MG63 (cell line): ENCODE measurements around the gene VWA5B1. TPM values are rescaled to one million over a fixed set of nuclear protein-coding genes. Genes with fewer than 3 reads are reported as not detected.

Experiments used
- DNase-seq: peaks from one replicate; pipeline ENCODE4 v3.0.0-alpha.2; 2020
- H3K27me3 ChIP-seq: fragments of 250-450 bp; sonication (Bioruptor Pico); 2 replicates; pipeline ENCODE4 v1.5.1; 2020; ENCODE audit warnings: mild to moderate bottlenecking, moderate library complexity
- H3K36me3 ChIP-seq: fragments of 250-450 bp; sonication (Bioruptor Pico); 2 replicates; pipeline ENCODE4 v1.5.1; 2020; ENCODE audit warnings: mild to moderate bottlenecking, moderate library complexity
- H3K4me3 ChIP-seq: fragments of 250-450 bp; sonication (Bioruptor Pico); 2 replicates; pipeline ENCODE4 v1.5.1; 2020; ENCODE audit warnings: mild to moderate bottlenecking, moderate library complexity
- H3K9me3 ChIP-seq: fragments of 250-450 bp; sonication (Bioruptor Pico); 2 replicates; pipeline ENCODE4 v1.5.1; 2020; ENCODE audit warnings: mild to moderate bottlenecking, moderate library complexity
- total RNA-seq: library from RNA; depleted of rRNA; stranded (reverse); fragments of >200 nt; shearing (Covaris generic); gene quantifications from 2 replicates; pipeline ENCODE4 v1.2.3, GENCODE V29; 2014; ENCODE audit warnings: low replicate concordance

Gene VWA5B1
- total RNA-seq, 1 experiment from 2014 or later = not detected

DNA sequence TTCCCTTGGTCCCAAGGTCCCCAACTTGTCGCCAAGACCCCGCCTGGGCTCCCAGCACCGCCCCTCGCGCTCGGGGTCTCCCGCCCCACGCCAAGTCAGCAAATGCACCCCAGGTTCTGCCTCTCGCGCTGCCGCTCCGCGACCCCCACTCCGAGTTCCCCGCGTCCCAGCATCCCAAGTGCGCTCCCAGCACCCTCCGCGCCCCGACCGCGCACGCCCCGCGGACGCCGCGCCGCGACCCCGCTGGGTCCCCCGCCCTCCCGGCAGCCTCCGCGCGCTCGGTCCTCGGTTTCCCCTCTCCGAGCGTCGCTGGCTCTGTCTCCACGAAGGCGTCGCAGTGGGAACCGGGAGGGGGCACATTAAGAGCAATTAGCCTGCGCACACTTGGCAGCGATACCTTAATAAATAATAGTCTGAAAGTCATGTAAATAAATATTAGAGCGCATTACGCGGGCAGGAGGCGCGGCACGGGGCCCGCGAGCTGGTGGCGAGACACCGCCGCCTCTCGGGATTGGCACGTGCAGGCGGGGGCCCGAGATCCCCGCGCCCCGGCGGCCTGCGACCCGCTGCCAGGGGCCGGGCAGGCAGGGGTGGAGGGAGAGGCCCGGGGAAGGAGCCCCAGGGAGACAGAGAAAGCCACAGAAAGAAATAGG, 75.9 kb downstream of the VWA5B1 start:
- H3K36me3 ChIP-seq = no peaks in the 10 kb centered on the region
- H3K9me3 ChIP-seq = no peaks in the 10 kb centered on the region
- DNase-seq = no peak
- H3K4me3 ChIP-seq = no peak overlapping the region
- H3K27me3 ChIP-seq = peaks cover 7% of the 10 kb centered on the region; the same call in 1 of the 2 replicates

DNA sequence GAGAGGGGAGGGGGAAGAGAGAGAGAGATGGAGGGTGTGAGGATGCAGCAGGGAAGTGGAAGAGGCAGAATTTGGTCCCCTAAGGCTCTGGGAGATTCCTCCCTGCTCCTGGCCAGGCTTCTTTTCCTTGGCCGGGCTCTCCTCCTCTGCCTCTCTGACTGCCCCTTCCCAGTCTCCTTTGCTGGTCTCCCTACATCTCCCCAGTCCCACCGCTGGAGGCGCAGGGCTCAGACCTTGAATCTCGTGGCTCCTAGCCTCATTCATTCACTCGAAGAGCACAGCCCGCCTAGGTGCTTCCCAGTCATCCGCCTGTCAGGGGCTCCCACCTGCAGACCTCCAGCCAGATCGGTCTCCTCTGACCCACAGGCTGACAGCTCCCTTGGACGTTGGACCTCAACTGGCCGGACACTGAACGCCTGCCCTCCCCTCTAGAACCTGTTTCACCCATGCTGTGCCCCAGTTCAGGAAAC, 76.5 kb downstream of the VWA5B1 start:
- H3K9me3 ChIP-seq = no peaks in the 10 kb centered on the region
- peak; percentile 67 for DNase-seq
- no peaks in the 10 kb centered on the region for H3K36me3 ChIP-seq
- H3K4me3 ChIP-seq = no peak overlapping the region
- H3K27me3 ChIP-seq = peaks cover 7% of the 10 kb centered on the region; the same call in 1 of the 2 replicates

DNA sequence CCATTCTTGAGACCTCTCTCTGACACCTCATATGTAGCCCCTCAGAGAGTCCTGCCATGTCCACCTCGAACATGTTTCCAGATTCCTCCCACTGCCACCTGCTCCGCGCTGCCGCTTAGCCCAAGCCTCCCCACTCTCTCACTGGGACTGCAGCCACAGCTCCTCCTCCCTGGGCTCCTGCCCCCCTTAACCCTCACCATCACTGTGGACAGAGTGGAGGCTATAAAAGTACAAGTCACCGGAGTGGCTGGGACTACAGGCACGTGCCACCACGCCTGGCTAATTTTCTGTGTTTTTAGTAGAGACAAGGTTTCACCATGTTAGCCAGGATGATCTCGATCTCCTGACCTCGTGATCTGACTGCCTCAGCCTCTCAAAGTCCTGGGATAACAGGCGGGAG, 77.0 kb downstream of the VWA5B1 start:
- Histone ChIP-seq H3K4me3 (no peak overlapping the region), H3K9me3 (no peaks in the 10 kb centered on the region), H3K36me3 (no peaks in the 10 kb centered on the region), H3K27me3 (peaks cover 7% of the 10 kb centered on the region; the same call in 1 of the 2 replicates)
- DNase-seq = no peak

DNA sequence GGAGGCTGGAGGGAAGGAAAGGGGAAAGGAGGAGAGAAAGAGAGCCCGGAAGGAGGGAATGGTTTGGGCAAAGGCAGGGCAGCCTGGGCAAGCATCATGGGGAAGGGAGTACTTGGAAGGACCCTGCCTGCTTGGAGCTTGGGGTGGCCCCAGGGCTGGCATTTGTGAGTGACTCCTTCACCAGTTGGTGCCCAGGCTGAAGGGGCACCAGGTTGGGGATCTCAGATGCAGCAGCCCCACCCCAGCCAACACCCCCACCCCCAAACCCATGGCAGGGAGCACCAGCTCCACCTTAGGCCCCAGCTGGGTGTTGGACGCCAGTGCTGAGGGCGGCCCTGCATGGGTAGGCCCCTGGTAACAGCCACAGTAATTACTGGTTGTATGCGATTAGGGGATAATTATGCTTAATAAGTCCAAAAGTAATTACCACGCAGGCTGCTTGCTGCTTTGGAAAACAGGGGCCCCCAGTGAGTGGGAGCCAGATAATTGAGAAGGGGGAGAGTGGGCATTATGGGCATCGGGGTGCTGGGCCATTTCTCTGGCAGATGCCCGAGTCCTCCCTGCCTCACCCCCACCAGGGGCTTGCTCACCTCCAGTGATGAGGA, 78.3 kb downstream of the VWA5B1 start:
- no peak for DNase-seq
- H3K4me3 ChIP-seq = no peak overlapping the region
- no peaks in the 10 kb centered on the region for H3K9me3 ChIP-seq
- H3K27me3 ChIP-seq = peaks cover 7% of the 10 kb centered on the region; the same call in 1 of the 2 replicates
- H3K36me3 ChIP-seq = no peaks in the 10 kb centered on the region

DNA sequence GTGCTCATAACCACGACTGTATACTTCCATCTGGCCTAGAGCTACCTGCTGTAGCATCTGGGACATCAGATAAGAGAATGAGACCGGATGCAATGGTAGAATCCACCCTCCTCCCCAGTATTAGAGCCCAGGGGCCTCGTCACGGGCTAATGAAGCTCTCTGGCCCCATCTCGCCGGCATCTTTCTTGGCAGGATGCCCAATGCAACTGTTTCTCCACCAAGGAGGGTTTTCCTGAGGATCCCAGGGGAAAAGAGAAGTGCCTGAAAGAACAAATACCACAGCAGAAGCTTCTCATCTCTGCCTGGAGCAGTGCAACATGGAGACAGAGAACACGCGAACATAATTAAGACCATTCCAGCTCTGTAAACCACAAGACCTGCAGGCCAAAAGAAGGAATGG, 80.0 kb downstream of the VWA5B1 start:
- Histone ChIP-seq H3K27me3 (peaks cover 7% of the 10 kb centered on the region; the same call in 1 of the 2 replicates), H3K4me3 (no peak overlapping the region), H3K9me3 (no peaks in the 10 kb centered on the region), H3K36me3 (no peaks in the 10 kb centered on the region)
- no peak for DNase-seq

DNA sequence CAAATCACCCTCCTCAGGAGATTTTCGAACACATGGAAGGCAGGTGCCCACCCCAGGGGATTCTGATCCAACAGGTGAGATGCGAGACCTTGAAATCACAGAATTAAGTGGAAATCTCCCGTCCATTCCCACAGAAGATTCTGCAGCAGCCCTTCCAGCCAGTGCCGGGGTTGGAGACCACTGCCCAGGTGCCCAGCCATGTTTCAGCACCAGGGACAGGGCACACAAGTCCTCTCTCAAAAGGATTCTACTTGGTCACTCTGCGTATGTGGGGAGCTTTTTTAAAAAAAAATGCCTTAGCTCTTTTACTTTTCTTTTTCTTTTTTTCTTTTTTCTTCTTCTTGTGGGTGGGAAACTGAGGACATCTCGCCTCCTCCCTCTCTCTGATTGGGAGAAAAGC, 80.7 kb downstream of the VWA5B1 start:
- Histone ChIP-seq H3K36me3 (no peaks in the 10 kb centered on the region), H3K9me3 (no peaks in the 10 kb centered on the region), H3K27me3 (peaks cover 7% of the 10 kb centered on the region; the same call in 1 of the 2 replicates), H3K4me3 (no peak overlapping the region)
- no peak for DNase-seq

DNA sequence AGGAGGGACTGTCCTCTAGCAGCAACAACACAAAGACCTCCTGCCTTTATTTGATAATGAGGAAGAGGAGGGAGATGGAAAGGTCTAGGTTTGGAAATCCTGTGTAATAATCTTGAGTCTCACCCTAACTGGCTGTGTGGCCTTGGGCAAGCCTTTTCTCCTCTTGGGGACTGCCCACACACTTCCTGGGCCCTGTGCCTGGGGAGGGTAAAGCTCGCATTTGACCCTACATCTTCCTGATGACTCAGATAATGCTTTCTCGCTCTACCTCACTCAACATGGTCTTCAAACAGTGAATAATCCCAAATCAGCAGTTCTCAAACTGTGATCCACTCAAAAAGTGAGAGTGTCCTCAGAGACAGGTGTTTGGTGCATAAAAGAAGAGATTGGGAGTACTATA, 81.2 kb downstream of the VWA5B1 start:
- no peak for DNase-seq
- peaks cover 7% of the 10 kb centered on the region; the same call in 1 of the 2 replicates for H3K27me3 ChIP-seq

DNA sequence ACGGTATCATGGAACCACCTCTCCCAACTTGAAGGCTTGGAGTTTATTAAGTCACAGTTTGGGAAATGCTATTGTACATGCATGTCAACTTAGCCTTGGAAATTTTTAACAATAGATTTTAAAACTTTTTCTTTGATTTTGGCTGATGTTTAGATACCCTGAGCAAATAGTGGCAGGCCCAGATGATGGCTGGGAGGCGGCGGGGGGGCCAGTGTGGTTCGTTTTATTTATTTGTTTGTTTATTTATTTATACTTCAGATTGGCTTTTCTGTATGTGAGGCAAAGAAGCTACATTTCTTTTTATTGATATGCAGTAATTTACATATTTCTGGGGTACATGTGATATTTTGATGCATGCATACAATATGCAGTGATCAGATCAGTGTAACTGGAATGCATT, 82.0 kb downstream of the VWA5B1 start:
- no peaks in the 10 kb centered on the region for H3K36me3 ChIP-seq
- H3K27me3 ChIP-seq = peaks cover 2% of the 10 kb centered on the region; the same call in 1 of the 2 replicates
- no peaks in the 10 kb centered on the region for H3K9me3 ChIP-seq

More for the DNA sequence above, 81.2 kb downstream of the VWA5B1 start:
- Histone ChIP-seq H3K4me3 (no peak overlapping the region), H3K36me3 (no peaks in the 10 kb centered on the region), H3K9me3 (no peaks in the 10 kb centered on the region)

DNA sequence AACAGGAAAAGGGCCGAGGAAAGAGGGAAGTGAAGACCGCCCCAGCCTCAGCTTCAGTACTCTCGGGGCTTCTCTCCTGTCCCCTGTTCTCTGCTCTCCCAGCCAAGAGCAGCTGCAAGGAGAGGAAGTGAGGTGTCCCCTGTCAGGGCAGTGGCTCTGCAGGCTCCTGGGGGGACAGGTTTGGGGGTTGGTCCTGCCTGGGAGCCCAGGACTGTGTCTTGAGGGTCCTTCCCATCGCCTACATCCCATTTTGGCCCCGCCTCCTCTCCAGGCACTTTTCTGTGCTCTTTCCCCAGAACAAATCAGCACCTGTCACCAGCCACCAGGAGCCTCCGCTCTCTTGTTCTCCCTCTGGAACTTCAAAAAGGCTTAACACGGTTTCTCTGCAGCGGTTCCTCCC, 82.6 kb downstream of the VWA5B1 start:
- Histone ChIP-seq H3K4me3 (no peak overlapping the region), H3K27me3 (no peaks in the 10 kb centered on the region; the same call in 1 of the 2 replicates), H3K9me3 (no peaks in the 10 kb centered on the region), H3K36me3 (no peaks in the 10 kb centered on the region)
- no peak for DNase-seq

More for the DNA sequence above, 82.0 kb downstream of the VWA5B1 start:
- no peak for DNase-seq
- no peak overlapping the region for H3K4me3 ChIP-seq

DNA sequence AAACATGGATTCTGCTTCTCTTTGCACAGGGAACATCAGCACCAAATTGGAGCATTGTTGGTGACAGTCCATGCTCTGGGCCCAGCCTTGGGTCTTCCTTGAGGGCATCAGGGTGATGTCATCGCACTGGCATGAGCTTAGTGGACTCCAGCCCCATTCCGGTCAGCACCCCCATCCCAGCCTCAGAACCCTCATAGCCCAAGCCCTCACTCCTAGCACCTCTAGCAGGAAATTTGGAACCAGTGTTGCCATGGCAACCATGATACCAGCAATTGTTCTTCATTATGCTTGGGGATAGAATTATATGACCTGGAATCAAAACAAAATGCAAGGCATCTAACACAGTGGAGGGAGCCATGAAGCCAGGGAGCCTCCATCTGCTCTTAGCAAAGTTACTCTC, 83.1 kb downstream of the VWA5B1 start:
- no peak for DNase-seq
- no peak overlapping the region for H3K4me3 ChIP-seq
- no peaks in the 10 kb centered on the region for H3K9me3 ChIP-seq
- no peaks in the 10 kb centered on the region for H3K27me3 ChIP-seq
- no peaks in the 10 kb centered on the region for H3K36me3 ChIP-seq

DNA sequence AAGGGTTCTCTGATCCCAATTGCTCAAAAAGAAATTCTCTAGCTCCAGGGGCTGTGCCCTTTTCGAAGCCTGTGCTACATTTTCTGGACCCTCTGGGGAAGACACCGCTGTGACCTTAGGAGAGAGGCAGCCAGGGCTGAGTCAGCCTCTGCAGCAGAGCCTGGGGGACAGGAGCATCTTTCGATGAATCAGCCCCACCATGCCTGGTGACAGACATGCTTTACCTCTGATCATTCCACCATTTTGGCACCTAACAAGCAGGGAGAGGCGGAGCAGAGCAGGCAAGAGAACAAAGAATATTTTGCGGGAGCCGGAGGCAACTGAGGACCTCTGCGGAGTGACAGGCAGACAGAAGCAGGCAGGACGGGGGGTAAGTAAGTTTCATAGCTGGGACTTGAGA, 84.9 kb downstream of the VWA5B1 start:
- Histone ChIP-seq H3K4me3 (no peak overlapping the region), H3K9me3 (no peaks in the 10 kb centered on the region), H3K36me3 (no peaks in the 10 kb centered on the region), H3K27me3 (no peaks in the 10 kb centered on the region)
- DNase-seq = no peak

DNA sequence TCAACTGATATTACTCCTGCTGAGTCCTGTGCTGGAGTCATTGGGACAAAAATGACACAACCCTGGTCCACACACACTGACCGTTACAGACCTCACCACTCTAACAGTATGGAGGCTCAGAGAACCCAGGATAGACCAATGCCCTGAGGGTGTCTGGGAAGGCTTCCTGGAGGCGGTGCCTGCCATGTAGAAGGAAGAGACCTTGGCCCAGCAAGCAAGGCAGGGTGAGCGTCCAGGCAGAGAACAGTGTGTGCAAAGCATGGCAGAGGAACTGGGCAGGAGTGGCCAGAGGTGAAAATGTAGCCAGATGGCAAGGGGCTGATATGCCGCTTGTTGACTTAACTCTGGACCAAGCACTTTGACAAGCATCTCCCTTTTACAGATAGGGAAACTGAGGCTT, 85.5 kb downstream of the VWA5B1 start:
- Histone ChIP-seq H3K36me3 (no peaks in the 10 kb centered on the region), H3K4me3 (no peak overlapping the region), H3K9me3 (no peaks in the 10 kb centered on the region), H3K27me3 (no peaks in the 10 kb centered on the region)
- DNase-seq = no peak

DNA sequence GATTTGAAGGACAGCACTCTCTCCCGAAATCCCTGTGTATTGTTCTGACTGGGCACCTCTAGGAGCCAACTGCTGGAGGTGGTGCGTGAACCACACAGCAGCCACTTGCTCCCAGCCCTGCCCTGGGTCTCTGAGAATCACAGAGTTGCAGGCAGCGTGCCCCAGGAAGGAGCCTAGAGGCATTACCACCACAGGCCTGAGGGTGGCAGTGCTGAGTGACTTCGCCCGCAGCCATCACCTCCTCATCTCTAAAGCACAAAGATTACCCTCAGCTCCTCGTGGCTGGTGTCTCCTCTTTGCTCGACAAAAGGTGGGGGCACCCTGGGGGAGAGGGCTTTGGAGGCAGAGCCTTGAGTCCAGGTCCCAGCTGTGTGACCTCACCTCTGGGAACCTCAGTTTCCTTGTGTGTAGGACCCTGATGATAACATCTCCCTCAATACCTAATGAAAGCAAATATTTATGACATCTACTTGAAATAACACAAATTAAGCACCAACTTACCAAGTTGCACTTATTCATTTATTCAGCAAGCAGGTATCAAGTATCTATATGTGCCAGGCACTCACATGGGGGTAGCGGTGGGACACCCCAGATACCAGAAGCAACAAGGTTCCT, 86.3 kb downstream of the VWA5B1 start:
- H3K27me3 ChIP-seq = no peaks in the 10 kb centered on the region
- no peaks in the 10 kb centered on the region for H3K9me3 ChIP-seq
- DNase-seq = peak; percentile 44
- H3K4me3 ChIP-seq = no peak overlapping the region
- no peaks in the 10 kb centered on the region for H3K36me3 ChIP-seq

DNA sequence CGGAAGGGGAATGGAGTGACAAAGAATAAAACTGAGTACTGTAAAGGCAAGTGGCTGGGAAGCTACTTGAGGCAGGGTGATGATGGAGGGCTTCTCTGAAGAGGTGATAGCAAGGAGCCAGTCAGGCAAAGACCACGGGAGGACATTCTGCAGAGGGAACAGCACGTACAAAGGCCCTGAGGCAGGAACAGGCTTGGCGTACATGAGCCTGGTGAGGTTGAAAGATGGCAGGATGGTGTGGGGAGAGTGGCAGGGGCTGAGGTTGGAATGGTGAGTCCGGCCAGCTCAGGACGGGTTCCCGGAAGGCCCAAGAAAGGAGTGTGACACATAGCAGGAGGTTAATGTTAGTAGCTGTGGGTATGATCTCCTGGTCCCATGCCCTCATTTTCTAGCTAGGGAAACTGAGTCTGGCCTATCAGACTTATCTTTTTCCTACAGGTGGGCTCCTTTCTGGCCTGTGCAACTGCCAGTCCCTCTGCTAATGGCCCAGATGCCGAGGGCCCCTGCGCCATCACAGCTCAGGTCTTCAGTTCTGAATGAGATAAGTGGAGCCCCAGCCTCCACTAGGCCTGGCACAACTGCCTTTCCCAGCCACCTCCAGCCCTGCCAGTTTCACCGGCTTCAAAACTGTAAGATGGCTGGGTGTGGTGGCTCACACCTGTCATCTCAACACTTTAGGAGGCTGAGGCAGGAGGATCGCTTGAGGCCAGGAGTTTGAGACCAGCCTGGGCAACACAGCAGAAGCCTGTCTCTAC, 87.0 kb downstream of the VWA5B1 start:
- DNase-seq = no peak
- no peak overlapping the region for H3K4me3 ChIP-seq
- no peaks in the 10 kb centered on the region for H3K27me3 ChIP-seq

DNA sequence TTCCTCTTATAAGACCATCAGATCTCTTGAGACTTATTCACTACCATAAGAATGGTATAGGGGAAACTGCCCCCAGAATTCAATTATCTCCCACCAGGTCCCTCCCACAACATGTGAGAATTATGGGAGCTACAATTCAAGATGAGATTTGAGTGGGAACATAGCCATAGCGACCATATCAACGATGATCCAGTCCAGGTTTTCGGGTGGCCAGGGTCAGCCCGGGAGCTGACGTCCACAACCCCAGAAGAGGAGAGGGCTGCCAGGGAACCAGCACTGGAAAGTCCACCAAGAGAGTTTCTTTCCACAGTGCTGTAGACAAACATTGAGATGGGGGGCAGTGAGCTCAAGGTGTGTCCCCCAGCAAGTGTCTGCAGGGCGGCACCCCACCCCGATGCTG, 88.4 kb downstream of the VWA5B1 start:
- DNase-seq = no peak
- no peaks in the 10 kb centered on the region for H3K27me3 ChIP-seq
- no peaks in the 10 kb centered on the region for H3K9me3 ChIP-seq
- H3K36me3 ChIP-seq = no peaks in the 10 kb centered on the region
- H3K4me3 ChIP-seq = no peak overlapping the region

More for the DNA sequence above, 87.0 kb downstream of the VWA5B1 start:
- Histone ChIP-seq H3K36me3 (no peaks in the 10 kb centered on the region), H3K9me3 (no peaks in the 10 kb centered on the region)

DNA sequence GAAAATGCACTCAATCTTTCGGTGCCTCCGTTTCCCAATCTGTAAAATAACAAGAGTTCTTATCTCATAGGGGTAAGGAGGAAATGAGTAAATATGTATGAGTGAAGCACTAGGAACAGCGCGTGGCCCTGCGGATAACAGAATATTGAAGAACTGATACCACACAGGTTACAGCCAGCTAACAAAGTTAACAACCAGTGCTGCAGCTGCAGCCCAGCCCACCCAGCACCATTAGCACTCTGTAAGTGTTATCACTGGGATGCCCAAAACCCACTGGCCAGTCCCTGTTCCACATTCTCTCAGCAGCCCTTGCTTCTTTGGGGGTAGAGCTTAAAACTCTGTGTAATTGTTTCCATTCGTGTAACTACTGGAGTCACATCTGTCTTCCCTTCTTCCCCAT, 89.5 kb downstream of the VWA5B1 start:
- no peak for DNase-seq
- no peaks in the 10 kb centered on the region for H3K36me3 ChIP-seq
- H3K4me3 ChIP-seq = no peak overlapping the region
- no peaks in the 10 kb centered on the region for H3K27me3 ChIP-seq
- H3K9me3 ChIP-seq = no peaks in the 10 kb centered on the region

DNA sequence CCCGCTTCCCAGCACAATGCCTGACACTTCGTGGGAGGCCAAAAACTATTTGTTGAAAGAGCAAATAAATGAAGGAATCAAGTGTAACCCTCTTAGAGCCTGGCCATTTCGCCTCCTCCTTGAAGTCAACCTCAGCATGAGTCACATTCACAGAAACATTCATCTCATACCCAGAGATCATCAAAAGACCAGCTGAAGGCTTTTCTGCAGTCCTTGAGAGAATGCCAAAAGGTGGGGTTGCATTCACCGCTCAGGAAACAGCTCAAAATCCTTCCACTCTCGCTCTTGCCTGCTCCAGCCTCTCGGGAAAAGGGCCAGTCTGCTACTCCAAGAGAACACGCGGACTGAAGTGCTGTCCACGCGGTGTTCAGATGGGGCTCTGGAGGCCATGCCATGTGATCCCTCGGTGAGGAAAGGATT, 90.0 kb downstream of the VWA5B1 start:
- DNase-seq = peak; percentile 82
- H3K4me3 ChIP-seq = no peak overlapping the region
- no peaks in the 10 kb centered on the region for H3K27me3 ChIP-seq
- H3K9me3 ChIP-seq = no peaks in the 10 kb centered on the region
- H3K36me3 ChIP-seq = no peaks in the 10 kb centered on the region
